K562 (cell line): ENCODE data around the gene CTXND1. TPM values are rescaled to one million over a fixed set of nuclear protein-coding genes. Genes with fewer than 3 reads are reported as not detected.

Experiments
- HDAC3 ChIP-seq: fragments of 450-650 bp; IDR thresholded peaks from 2 replicates; pipeline ENCODE4 v1.6.1; 2018; ENCODE audit warnings: borderline replicate concordance, mild to moderate bottlenecking, moderate library complexity; ENCODE audit not compliant: partially characterized antibody
- POLR2AphosphoS2 ChIP-seq: IDR thresholded peaks from 2 replicates; pipeline ENCODE4 v1.6.1; 2012; ENCODE audit warnings: low read length, improper control_type of control experiment
- SIN3B ChIP-seq: fragments of 450-650 bp; IDR thresholded peaks from 2 replicates; pipeline ENCODE4 v1.6.1; 2017; ENCODE audit warnings: low read depth, mild to moderate bottlenecking, moderate library complexity
- TCFL5 ChIP-seq: fragments of 250-450 bp; sonication (Bioruptor Pico); conservative IDR thresholded peaks from 2 replicates; pipeline ENCODE4 v1.6.1; 2021; ENCODE audit warnings: mild to moderate bottlenecking, moderate library complexity, matching md5 sums
- ZNF324 ChIP-seq: fragments of 250-450 bp; sonication (Bioruptor Pico); IDR thresholded peaks from 2 replicates; pipeline ENCODE4 v1.4.0; 2020; ENCODE audit warnings: mild to moderate bottlenecking
- ZNF57 ChIP-seq: fragments of 450-650 bp; formaldehyde crosslinking; IDR thresholded peaks from 2 replicates; pipeline ENCODE4 v1.4.0; 2020; ENCODE audit warnings: mild to moderate bottlenecking, moderate library complexity
- ZNF717 ChIP-seq: fragments of 250-450 bp; sonication (Bioruptor Pico); IDR thresholded peaks from 2 replicates; pipeline ENCODE4 v1.5.0; 2021
- polyA plus RNA-seq, 8 experiments: library from polyadenylated mRNA; depleted of rRNA in 4 of 8; stranded (reverse) in 5 of 8; unstranded in 3 of 8; fragments of >200 nt; fragmentation: Nextera tagmentation in 2 of 8; fragmentation: Illumina TruSeq in 1 of 8; extraction: Ambion mirVana in 2 of 8; extraction: Trizol in 1 of 8; gene quantifications; 2 replicates each; pipeline versions ENCODE4 v1.2.1 to v1.2.3, GENCODE V29; 2011 to 2014; ENCODE audit warnings: inconsistent platforms in 1 of 8, missing spikeins in 1 of 8
- total RNA-seq, 7 experiments: library from RNA; depleted of rRNA in 6 of 7; stranded (reverse); fragments of >200 nt in 6 of 7; fragmentation: Illumina TruSeq in 2 of 7; extraction: Trizol in 2 of 7; gene quantifications; 2 replicates each; pipeline versions ENCODE4 v1.2.1 to v1.2.3, GENCODE V29; 2011 to 2021; ENCODE audit warnings: low replicate concordance in 1 of 7
- TF ChIP-seq, protein P1 (sequence below): fragments of 250-450 bp; sonication (Bioruptor Pico); IDR thresholded peaks from 2 replicates; pipeline ENCODE4 v1.5.0; 2020; ENCODE audit warnings: mild to moderate bottlenecking
- TF ChIP-seq, protein P2 (sequence below): fragments of 250-450 bp; sonication (Bioruptor Pico); IDR thresholded peaks from 2 replicates; pipeline ENCODE4 v1.8.0; 2021; ENCODE audit warnings: moderate library complexity, mild to moderate bottlenecking, inconsistent platforms
- TF ChIP-seq, protein P3 (sequence below): fragments of 250-450 bp; sonication (Bioruptor Pico); IDR thresholded peaks from 2 replicates; pipeline ENCODE4 v1.9.0; 2021; ENCODE audit warnings: mild to moderate bottlenecking

The CTXND1 gene
- total and polyA plus RNA-seq, 9 of the 15 experiments (the other 6 are each of a cell fraction or from before 2014, with no cell fraction given), result 0.04 TPM; not detected in 7

DNA sequence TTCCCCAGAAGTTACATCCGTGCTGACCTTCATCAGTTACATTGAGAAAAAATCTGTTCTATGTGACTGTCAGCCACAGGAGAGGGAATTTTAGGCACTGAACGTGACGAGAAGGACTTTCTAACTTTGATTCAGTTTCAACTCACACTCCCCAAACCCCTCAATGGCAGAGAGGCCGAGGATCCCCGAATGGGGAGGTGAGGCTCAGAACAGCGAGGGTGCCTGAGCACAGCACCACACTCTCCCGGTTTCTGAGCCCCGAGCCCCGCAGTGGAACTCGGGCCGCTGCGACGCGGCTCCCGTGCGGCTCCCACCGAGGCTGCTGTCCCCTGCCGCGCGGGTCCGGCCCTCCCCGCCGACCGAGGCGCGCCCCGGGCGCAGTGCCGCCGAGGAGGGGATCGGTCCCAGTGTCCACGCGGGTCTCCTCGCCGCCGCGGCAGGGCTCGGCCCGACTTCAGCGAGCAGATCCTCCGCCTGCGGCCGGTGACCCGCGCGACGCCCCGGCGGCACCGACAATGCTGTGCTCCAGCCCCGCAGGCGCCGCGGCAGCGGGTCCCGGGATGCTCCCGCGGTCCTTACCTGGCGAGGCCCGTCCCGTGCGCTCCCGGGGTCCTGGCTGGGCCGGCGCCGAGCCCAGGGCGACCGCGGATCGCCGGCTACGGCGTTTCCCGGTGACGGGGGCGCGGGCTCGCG is 439 bp downstream of the CTXND1 start (continued):
- TF ChIP-seq HDAC3, result no peak
- TF ChIP-seq, protein P1, sequence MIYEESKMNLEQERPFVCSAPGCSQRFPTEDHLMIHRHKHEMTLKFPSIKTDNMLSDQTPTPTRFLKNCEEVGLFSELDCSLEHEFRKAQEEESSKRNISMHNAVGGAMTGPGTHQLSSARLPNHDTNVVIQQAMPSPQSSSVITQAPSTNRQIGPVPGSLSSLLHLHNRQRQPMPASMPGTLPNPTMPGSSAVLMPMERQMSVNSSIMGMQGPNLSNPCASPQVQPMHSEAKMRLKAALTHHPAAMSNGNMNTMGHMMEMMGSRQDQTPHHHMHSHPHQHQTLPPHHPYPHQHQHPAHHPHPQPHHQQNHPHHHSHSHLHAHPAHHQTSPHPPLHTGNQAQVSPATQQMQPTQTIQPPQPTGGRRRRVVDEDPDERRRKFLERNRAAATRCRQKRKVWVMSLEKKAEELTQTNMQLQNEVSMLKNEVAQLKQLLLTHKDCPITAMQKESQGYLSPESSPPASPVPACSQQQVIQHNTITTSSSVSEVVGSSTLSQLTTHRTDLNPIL (CRISPR knock-in tag), result no peak
- no peak for TF ChIP-seq ZNF324 (CRISPR knock-in tag)
- TF ChIP-seq POLR2AphosphoS2, result no peak
- TF ChIP-seq ZNF57 (CRISPR knock-in tag), result no peak
- TF ChIP-seq, protein P2, sequence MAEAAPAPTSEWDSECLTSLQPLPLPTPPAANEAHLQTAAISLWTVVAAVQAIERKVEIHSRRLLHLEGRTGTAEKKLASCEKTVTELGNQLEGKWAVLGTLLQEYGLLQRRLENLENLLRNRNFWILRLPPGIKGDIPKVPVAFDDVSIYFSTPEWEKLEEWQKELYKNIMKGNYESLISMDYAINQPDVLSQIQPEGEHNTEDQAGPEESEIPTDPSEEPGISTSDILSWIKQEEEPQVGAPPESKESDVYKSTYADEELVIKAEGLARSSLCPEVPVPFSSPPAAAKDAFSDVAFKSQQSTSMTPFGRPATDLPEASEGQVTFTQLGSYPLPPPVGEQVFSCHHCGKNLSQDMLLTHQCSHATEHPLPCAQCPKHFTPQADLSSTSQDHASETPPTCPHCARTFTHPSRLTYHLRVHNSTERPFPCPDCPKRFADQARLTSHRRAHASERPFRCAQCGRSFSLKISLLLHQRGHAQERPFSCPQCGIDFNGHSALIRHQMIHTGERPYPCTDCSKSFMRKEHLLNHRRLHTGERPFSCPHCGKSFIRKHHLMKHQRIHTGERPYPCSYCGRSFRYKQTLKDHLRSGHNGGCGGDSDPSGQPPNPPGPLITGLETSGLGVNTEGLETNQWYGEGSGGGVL (CRISPR knock-in tag), result no peak
- TF ChIP-seq TCFL5 (CRISPR knock-in tag), result no peak
- no peak for TF ChIP-seq SIN3B
- TF ChIP-seq, protein P3, sequence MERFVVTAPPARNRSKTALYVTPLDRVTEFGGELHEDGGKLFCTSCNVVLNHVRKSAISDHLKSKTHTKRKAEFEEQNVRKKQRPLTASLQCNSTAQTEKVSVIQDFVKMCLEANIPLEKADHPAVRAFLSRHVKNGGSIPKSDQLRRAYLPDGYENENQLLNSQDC, result no peak
- no peak for TF ChIP-seq ZNF717 (CRISPR knock-in tag)
